A549 treated with DMSO at 1 μM for 4 hours (cell line): Measurements from ENCODE around the gene DLL4. TPM values are rescaled to one million over a fixed set of nuclear protein-coding genes. Genes with fewer than 3 reads are reported as not detected.

ENCODE experiments used
- total RNA-seq: library from RNA; stranded (reverse); fragments of 200-300 nt; extraction: Qiagen RNA extraction; gene quantifications from 5 replicates; pipeline ENCODE4 v1.2.3, GENCODE V29; 2022; ENCODE audit warnings: low read depth

DLL4 gene
- 0.40 to 0.63 TPM (median 0.51 TPM) in 5 replicates for total RNA-seq

GRCh38 chr15:40928821-40929659 is at the start of gene DLL4:
TSS of gene DLL4 (plus strand) at chr15:40929340. CDS start at chr15:40929669, 329 bp downstream.

GRCh38 chr15:40893733-40894680 is 35.1 kb upstream of the DLL4 start, which contains the start of gene VPS18:
TSS of gene VPS18 (plus strand) at chr15:40894450. CDS start at chr15:40894769, 319 bp downstream.

GRCh38 chr15:40952901-40953712 is 24.0 kb downstream of the DLL4 start, which contains the start of gene CHAC1:
TSS of gene CHAC1 (plus strand) at chr15:40953471. CDS start at chr15:40953584, 113 bp downstream.

Other genes starting within 250 kb of the DLL4 start
- gene RAD51, start 234.2 kb upstream of the DLL4 start, total RNA-seq: 17.5 to 20.8 TPM (median 18.8 TPM) in 5 replicates
- 21.9 to 25.0 TPM (median 24.0 TPM) in 5 replicates for gene RMDN3, start 174.1 kb upstream of the DLL4 start, total RNA-seq
- 6.8 to 8.8 TPM (median 7.4 TPM) in 5 replicates for gene GCHFR, start 165.3 kb upstream of the DLL4 start, total RNA-seq
- 0.07 to 0.14 TPM (median 0.12 TPM) in 4 of 5 replicates, not detected in the other for gene C15orf62, start 159.4 kb upstream of the DLL4 start, total RNA-seq
- gene ZFYVE19, start 122.3 kb upstream of the DLL4 start, total RNA-seq: 17.6 to 19.5 TPM (median 18.1 TPM) in 5 replicates
- 20.9 to 26.7 TPM (median 24.3 TPM) in 5 replicates for gene DNAJC17, start 121.9 kb upstream of the DLL4 start, total RNA-seq
- gene PPP1R14D, start 100.6 kb upstream of the DLL4 start, total RNA-seq: 0.19 to 0.35 TPM (median 0.28 TPM) in 3 of 5 replicates, not detected in the others
- gene SPINT1, start 85.3 kb upstream of the DLL4 start, total RNA-seq: 0.79 to 1.1 TPM (median 0.85 TPM) in 5 replicates
- gene RHOV, start 55.1 kb upstream of the DLL4 start, total RNA-seq: 4.9 to 6.1 TPM (median 5.3 TPM) in 5 replicates
- gene VPS18, start 34.9 kb upstream of the DLL4 start, total RNA-seq: 21.5 to 25.1 TPM (median 22.6 TPM) in 5 replicates
- gene CHAC1, start 24.1 kb downstream of the DLL4 start, total RNA-seq: 3.5 to 6.9 TPM (median 3.9 TPM) in 5 replicates
- gene INO80, start 186.9 kb downstream of the DLL4 start, total RNA-seq: 12.7 to 14.4 TPM (median 13.7 TPM) in 5 replicates